WI38 (cell line): Measurements from ENCODE around the gene ARL5B.

Experiments used
- H3K4me3 ChIP-seq: 2 replicates; pipeline ENCODE4 v1.5.1; 2011; ENCODE audit warnings: low read depth, mild to moderate bottlenecking, control low read depth, low read length
- TF ChIP-seq, protein P1 (sequence below): IDR thresholded peaks from 2 replicates; pipeline ENCODE4 v1.5.1; 2012; ENCODE audit warnings: low read depth, mild to moderate bottlenecking, control low read depth, low read length

Gene ARL5B

DNA sequence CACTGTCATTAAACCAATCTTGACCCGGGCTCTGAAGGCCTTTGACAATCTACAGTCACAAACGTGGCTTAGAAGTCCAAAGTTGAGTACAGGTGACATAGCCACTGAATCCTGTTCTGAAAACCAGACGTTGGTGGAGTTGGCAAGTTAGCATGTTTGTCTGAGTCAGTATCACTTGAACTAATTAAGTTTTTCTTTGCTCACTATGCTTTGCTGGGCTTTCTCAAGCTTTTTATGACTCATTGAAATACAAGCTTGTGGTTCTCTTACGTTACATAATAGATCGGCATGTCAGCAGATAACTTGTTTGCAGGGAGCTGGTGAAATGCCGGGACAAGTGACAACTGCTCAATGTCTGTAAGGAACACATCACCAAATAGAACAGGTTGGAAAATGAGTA lies 53.8 kb downstream of the ARL5B start:
- TF ChIP-seq, protein P1, sequence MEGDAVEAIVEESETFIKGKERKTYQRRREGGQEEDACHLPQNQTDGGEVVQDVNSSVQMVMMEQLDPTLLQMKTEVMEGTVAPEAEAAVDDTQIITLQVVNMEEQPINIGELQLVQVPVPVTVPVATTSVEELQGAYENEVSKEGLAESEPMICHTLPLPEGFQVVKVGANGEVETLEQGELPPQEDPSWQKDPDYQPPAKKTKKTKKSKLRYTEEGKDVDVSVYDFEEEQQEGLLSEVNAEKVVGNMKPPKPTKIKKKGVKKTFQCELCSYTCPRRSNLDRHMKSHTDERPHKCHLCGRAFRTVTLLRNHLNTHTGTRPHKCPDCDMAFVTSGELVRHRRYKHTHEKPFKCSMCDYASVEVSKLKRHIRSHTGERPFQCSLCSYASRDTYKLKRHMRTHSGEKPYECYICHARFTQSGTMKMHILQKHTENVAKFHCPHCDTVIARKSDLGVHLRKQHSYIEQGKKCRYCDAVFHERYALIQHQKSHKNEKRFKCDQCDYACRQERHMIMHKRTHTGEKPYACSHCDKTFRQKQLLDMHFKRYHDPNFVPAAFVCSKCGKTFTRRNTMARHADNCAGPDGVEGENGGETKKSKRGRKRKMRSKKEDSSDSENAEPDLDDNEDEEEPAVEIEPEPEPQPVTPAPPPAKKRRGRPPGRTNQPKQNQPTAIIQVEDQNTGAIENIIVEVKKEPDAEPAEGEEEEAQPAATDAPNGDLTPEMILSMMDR, result no peak

DNA sequence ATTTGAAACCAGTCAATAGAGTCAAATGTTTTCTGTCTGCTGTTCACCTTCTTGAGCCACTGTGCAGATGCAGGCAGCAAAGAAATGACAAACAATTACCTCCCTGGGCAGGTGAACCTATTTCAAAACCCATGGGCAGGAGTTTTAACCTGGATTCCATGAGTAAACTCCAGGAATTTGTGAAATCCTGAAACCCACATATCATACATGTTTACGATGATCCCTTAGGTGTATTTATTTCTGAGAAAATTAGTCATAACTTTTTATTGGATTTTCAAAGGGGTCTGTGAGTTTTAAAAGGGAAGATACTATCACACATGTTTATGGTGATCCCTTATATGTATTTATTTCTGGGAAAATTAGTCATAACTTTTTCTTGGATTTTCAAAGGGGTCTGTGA lies 59.8 kb downstream of the ARL5B start:
- no peak overlapping the region for H3K4me3 ChIP-seq
- TF ChIP-seq, protein P1, result no peak

More for the DNA sequence above, 53.8 kb downstream of the ARL5B start:
- no peak overlapping the region for H3K4me3 ChIP-seq

DNA sequence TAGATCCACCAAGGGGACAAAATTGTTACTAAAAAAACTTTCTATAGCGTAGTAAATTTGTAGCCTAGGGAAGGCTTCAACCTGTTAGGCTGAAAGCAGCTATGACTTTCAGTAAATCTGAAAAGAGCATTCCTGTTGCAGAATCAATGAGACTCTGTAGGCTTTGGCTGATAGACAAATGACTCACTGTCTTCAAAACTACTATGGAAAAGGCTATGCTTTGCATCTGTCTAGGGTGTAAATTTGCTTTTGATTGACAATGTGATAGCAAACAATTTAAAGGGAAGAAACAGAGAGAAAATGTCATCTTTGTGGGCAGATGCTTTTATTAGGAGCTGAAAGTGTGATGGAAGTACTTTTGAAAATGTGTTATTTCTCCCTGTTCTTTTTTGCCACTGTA lies 60.6 kb downstream of the ARL5B start:
- no peak overlapping the region for H3K4me3 ChIP-seq
- TF ChIP-seq, protein P1, result no peak

GRCh38 chr10:18721067-18721466 lies 61.8 kb downstream of the ARL5B start:
- H3K4me3 ChIP-seq, result no peak overlapping the region
- TF ChIP-seq, protein P1, result no peak

- TF ChIP-seq, protein P1, result no peak
Observed at GRCh38 chr10:18723801-18724200, 64.6 kb downstream of the ARL5B start.

More at GRCh38 chr10:18723801-18724200, 64.6 kb downstream of the ARL5B start:
- no peak overlapping the region for H3K4me3 ChIP-seq
